Renal cortex interstitium (tissue), 11 donors: ENCODE results near the gene EDIL3. TPM values are rescaled to one million over a fixed set of nuclear protein-coding genes. Genes with fewer than 3 reads are reported as not detected.

Source experiments
- DNase-seq, 11 donors: peaks; one replicate each; pipeline ENCODE4 v3.0.0-alpha.2; 2013; ENCODE audit warnings: low read depth in 9 of 11, low spot score in 4 of 11; ENCODE audit errors: extremely low read depth in 1 of 11
- polyA plus RNA-seq, 3 donors: library from polyadenylated mRNA; unstranded; fragments of 120-200 nt; gene quantifications; one replicate each; pipeline ENCODE4 v1.2.1, GENCODE V29; 2013; ENCODE audit not compliant: insufficient read length in 3 of 3

The EDIL3 gene
- polyA plus RNA-seq, 3 donors, result 41.3 to 60.3 (median 54.4) TPM

DNA sequence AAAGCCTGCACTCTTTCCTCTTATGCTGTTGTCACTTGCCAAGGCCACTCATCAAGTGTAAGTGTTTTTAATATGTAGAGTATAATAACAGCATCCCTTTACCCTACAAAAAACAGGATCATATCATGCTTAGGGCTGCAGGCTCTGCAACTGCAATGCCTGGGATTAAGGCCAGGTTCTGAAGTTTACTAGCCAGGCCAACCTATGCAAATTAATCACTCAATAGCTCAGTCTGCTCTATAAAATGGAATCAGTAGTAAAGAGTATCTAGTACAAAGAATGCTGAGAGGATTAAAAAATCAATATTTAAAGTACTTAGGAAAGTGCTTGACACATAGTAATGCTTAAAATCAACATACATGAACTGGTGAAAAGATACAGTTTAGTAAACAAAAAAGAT lies 253.3 kb downstream of the EDIL3 start:
- no peak for DNase-seq

DNA sequence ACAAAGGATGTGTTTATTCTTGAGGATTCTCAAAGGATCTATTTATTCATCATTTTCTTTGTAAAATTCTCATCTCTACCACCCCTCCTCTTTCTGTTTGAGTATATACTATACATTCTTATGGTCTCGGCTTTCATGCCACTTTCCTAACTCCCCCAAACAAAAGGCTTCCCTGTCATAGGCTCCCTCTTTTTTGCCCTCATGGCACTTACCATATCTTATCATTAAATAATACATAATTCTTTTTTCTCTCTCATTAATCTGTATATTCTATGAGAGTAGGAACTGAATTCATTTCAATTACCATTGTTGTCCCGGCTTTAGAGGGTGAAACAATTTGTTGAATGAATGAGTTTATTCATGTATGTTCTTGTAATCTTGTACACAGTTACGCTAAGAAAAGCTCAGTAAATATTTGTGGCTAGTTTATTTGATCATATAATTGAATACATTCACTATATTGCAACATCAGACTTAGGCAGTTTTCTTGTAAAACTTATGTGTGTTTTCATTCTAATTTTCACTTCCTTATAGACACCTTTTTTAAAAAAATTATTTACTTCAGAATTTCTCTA lies 254.6 kb downstream of the EDIL3 start:
- DNase-seq, result no peak

DNA sequence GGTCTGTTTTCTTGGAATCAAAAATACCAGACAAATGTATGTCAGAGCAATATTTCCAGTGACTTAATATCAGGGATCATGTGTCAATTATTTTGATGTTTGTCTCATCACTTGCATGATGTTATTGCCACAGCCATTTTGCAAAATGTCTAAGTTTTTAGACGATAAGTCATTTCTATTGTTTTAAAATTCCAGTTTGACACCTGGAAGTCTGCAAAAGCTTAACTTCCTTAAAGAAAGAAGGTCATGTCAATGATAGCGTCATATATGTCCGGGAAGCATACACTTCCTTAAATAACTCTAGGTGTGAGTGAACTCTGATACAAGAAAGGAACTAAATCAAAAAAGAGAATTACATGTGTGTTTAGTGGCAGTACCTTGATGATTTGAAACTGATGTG lies 259.5 kb downstream of the EDIL3 start:
- no peak for DNase-seq

DNA sequence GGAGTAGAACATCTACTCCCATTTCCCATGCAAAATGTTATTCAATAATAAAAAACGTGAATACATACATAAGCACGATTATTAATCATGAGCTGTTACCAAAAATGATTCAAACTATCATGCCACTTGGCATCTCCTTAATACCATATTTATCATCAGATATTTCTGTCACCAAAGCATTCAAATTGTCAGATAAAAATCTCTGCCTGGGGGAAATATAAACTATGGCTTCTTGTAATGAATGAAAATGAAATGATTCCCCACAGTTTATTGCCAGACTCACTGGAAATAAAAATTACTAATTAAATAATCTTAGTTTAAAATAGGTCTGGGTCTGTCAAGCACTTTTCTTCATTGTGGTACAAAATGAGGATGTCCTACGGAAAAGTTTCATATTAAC lies 265.4 kb downstream of the EDIL3 start:
- DNase-seq, result no peak

DNA sequence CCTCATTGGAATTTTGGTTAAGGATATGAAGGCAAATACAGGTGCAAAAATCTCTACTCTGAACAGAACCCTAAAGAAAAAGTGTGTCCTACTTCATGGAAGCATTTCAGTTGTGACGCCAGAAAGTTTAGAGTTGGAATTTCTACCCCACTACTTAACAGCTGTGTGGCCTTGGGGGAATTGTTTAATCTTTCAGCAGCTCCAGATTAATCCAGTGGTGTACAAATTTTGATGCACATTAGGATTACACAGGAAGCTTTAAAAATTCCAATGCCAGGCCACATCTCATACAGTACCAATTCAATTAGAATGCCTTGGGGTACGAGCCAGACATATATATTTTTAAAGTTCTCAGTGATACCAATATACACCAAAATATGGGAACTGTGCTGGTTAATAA lies 266.1 kb downstream of the EDIL3 start:
- no peak for DNase-seq

DNA sequence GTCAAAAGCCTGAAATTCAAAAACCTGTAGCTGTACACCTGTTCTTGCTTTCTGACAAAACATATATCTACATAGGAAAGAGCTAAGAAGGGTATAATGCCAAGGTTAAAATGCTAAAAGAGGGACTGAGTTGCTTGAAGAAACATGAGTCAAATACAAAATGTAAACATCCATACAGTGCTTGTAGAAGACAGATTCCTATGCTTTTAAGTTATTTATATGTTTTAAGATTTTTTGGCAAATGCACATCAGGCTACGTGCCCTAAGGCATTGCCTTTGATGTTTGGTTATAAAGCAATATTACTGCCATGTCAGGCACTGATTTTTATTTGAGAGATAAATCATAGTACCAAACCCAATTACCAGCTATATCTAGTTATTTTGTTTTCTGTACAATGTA lies 269.0 kb downstream of the EDIL3 start:
- no peak for DNase-seq

DNA sequence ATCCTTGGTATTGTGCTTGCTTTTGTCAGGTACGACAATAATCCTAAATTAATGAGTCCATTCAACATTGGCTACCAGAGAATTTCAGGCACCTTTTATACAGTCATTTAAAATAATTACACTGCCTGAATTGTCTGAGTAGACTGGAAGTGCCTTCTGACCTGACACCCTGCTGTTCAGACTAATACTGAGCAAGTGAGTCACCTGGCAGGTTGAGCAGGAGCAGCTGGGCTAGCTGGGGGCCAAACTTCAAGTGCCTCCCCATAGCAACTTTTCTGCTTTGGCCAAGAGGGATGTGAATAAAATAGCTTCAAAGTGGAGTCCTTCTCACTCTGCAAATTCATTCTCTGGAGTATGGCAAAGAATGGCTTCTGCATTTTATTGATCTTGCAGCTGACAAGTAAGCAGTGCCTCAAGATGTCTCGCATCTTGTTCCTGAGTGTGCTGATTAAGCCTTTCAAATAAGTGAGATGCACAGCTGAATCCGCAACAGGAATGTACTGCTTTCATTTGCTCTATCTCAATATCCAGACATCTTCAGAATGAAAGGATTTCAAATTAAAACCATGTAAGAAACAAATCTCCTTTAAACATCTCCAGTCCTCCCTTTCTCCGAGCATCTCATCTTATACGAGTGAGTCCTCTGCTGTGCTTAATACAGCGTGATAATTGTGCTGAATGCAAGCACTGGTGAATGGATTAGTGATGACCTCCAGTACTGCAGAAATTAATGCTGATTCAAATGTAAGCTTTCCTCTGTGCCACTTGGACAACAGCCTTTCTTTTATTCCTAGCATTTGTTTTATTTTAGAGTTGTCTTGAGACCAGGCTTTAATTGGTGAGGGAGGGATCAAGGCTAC lies 271.2 kb downstream of the EDIL3 start:
- DNase-seq, result no peak

DNA sequence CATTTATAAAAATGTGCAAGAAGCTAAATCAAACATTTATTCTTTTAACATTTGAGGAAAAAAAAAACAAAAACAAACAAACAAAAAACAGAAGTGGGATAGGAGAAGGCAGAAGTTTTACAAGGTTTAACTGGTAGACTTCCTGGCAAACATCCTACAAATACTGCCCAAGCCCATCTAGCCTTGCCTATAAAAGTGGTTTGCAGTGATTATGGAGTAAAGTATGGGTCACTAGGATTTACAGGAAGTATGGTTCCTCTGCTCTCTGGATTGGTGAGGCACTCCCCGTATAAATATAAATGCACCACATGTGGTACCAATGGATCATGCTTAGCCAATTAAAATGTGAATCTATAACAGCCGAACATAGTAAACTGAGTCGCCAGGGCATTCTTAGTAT lies 291.9 kb downstream of the EDIL3 start:
- DNase-seq, result no peak

DNA sequence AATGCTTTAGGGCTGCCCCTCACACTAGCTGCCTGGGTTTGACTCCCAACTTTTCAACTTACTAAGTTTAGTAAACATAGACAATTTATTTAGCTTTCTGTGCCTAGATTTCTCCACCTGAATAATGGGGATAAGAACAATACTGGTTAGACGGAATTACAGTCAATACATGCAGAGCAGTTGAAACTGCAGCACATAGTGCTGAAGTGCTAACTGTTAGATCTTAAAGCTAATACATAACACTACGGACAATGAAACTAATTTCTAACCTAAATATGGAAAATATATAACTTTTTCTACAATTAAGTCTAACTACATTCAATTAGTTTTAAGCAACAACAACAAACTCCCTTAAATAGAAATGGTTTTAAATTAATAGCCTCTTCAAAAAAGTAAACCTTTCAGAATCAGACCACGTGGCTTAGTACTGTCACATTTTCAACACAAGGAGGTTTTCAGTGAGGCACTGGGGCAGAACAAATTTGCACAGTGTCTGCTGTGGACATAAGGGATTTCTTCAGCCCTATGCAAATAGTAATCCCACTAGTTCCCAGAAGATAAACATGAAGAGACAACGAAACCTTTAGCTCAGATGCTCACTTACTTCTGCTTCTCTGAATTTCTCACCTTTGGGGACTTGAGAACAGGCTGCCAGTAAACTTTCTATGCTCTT lies 293.4 kb downstream of the EDIL3 start:
- peak in 1 of 11 donors; percentile 2 for DNase-seq

DNA sequence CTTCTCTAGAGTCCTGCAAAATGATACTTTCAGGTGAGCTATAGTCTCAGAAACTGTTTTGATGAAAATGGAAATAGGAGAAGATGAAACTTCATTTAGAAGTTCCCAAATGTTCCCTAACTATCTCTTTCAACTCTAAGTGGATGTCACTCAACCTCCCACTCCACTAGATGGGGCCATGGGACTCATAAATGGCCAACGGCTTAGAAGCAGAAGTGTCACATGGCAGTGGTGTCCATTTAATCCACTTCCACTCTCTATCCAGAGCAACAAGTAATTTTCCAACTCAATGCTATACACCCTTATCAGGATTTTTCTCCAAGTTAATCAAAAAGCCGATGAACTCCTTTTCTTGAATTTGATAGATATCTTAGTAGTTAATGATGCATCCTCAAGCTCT lies 295.7 kb downstream of the EDIL3 start:
- no peak for DNase-seq

DNA sequence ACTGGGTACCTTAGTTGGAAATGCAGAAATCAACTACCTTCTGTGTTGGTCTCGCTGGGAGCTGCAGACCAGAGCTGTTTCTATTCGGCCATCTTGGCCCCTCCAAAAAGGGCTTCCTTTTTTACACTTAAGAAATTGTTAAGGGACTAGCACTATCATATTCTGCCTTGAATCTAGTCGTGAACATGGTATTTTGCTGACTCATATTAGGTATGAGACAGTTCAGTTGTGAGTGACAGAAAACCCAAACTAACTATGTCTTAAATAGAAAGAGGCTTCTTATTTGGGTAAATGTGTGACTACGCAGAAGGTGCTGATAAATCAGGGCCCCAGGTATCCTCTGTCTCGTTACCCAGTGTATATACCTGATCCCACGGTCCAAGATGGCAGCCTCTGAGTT lies 298.2 kb downstream of the EDIL3 start:
- no peak for DNase-seq

DNA sequence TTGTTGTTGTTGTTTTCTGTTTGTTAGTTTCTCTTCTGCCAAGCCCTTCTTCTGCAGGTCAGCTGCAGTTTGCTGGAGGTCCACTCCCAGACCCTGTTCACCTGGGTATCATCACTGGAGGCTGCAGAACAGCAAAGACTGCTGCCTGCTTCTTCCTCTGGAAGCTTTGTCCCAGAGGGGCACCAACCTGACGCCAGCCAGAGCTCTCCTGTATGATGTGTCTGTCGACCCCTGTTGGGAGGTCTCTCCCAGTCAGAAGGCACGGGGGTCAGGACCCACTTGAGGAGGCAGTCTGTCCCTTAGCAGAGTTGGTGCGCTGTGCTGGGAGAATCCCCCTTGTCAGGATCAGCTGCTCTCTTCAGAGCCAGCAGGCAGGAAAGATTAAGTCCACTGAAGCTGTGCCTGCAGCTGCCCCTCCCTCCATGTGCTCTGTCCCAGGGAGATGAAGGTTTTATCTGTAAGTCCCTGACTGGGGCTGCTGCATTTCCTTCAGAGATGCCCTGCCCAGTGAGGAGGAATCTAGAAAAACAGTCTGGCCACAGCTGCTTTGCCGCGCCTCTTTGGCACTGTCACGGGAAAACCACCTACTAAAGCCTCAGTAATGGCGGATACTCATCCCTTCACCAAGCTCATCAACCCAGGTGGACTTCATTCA lies 299.2 kb downstream of the EDIL3 start:
- DNase-seq, result no peak

DNA sequence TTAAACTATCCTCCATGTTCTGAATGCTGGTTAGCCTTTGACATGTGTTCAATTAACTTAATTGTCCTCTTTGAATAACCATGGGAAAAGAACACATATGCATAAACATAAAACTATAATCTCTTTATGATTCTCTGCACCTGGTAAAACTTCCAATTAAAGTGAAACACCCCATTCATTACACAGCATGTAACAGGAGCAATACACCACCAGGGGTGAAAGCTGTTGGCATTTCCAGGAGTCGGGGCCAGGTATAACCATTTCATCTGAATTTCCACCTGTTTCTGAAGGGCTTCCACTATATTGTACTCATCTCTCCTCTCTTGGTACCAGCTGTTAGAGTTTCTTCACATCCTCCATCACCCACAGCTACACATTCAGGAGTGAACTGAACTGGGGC lies 303.8 kb downstream of the EDIL3 start:
- DNase-seq, result no peak

DNA sequence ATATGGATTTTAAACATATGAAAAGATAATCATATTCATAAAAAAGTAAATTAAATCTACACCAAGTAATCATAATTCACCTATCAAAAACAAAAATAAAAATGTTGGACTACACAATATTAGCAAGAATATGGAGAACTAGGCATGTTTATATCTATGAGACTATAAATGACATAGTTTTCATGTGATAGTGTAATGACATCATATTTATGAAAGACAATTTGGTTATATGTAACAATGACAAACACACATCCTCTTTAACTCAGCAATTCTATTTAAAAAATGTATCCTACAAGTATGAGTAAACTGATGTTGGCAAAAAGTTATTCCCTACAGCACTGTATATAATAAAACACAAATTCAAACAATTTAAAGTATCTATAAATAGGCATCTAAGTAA lies 312.3 kb downstream of the EDIL3 start:
- no peak for DNase-seq

DNA sequence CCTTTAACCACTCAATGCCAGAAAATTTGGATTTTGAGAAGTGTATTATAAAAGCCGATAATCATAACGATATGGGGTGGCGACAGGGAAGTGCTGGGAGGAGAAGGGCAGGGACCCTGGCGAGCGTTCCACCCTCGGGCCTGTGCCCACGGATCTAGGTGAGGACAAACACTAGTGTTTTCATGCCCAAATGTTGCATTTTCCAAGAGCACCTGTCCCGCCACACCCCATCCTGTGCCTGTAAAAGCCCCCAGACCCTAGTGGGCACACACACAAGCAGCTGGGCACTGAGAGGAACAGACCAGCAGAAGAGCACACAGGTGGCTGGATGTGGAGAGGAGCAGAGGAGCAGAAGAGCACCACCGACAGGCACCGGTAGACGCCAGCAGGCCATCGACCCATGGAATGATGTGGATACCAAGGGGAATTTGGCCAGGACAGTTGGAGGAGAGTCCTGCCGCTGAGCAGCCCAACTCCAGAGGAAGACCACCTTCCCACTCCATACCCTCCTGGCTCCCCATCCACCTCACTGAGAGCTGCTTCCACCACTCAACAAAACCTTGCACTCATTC lies 315.0 kb downstream of the EDIL3 start:
- DNase-seq, result no peak

DNA sequence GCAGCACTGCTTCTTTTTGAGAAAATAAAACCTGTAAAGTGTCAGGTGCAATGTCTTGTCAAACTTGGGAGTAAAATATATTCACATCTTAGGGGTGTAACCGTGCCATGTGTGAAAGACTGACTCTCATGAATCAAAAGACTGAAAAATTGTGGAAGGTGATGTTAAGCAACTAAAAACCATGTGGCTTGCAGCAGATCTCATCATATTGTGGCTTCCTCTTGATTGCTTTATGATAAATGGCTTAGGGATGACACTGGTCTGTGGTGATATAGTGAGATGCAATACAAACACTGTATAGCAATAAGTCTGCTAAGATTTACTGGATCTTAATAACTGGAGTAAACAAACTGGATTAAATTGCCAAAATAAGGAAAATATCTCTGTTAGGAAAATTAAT lies 321.6 kb downstream of the EDIL3 start:
- DNase-seq, result no peak

DNA sequence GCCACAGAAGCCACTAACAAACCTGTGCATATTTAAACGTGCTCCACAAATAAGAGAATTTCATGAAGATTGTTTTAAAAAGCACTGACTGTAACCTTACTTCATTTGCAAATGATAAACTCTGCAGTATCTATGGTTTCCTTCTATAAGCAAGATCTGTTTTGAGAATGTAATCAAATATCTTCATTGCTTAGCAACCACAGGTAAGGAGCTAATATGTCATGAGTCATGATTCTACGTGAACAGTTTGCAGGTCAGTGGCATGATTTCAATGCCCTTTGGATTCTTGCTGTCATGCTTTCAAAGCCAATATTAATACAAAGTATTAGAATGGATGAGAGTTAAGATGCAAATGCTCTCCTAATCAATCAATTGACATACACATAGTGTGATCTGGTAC lies 325.0 kb downstream of the EDIL3 start:
- no peak for DNase-seq

DNA sequence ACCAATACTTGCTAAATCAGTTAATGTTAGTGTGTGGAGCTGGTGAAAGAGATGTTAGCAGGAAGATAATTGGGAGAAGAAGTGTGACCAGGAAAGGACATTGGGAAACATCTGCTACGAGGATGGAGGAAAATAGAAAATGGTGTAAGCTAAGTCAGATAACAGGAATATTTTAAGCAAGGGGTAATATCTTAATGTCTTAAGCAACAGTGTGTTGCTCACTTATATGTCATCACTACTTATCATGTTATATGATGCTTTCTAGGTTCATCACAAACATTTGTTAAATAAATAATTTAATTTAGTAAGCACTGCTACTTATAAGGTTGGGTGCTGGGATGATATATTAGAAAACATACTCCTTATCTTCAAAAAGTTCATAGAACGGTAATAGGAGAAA lies 326.1 kb downstream of the EDIL3 start:
- no peak for DNase-seq

DNA sequence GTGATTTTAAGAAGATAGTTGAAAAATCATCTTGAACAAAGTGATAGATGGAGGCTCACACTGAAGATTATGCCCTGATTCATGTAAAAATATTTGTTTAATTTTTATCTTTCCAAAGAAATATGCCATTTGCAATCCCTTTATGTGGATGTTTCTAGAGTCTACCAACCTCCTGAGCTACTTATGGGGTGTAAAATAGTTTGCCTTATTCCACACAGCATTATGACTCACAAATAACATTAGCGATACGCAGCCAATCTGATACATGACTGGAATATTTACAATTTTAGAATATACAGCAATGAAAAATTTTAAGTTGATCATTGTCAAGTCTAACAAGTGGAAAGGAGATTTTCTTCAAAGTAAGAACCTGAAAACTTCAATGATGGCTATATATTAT lies 327.5 kb downstream of the EDIL3 start:
- no peak for DNase-seq

DNA sequence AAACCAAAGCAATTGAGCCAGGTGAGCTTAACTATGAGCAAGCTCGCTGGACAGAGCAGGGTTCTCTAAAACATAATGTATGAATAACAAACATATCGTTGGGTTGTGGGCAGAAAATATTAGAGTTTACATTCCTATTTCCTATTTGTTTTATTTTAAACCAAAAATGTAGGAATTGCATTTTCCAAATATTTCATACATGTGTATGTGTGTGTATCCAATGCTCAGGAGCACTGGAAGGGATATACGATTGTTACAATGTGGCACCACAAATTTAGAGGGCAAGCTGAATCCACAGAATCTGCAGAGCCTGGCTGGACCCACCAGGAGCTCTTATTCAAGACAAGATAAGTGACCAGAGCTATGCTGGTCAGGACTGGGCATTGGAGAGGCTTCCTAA lies 338.7 kb downstream of the EDIL3 start:
- no peak for DNase-seq
